Superior temporal gyrus (tissue), 1 donor: ENCODE results near the gene PLXNB2.

ENCODE experiments used
- DNase-seq: peaks from one replicate; pipeline ENCODE4 v3.0.0-alpha.2; 2016; ENCODE audit errors: extremely low spot score

PLXNB2 gene

DNA sequence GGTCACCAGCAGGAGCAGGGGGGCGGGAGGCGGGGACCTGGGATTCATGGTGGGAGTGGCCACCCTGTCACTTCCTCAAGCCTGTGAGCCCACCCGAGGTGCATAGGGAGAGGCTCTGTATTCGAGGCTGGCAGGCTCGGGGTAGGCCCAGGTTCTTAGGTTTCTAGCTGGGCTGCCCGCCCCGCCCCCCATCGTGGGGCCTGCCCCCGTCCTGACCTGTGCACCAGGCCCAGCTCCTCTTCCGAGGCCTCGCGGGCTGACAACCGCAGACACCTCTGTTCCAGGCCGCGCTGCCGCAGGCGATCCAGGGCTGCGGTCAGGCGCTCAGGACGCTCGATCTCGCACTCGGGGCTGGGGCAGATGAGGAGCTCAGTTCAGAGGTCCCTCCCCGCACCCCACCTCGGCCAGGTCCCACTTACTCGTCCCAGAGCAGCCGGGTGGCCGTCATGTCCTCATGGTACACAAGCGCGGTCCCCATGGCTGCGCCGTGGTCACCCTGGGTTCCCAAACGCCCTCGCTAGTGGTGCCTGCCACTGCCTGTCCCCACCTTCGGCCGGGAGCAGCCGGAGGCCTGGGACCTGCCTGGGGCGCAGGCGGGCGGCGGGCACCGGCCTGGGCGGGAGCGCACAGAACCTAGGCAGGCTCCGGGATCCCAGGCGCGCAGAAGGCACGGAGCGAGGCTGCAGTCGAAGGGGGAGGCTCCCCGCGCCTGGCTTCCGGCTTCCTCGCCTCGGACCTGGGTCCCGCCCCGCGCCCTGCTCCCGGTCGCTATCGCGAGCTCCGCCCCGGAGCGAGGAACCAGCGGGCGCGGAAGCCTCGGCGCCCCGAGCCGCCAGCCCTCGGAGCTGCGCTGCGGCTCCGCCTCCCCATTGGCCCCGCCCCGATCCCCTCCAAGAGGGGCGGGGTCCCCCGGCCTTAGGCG is 56.6 kb downstream of the PLXNB2 start, which contains the start of gene HDAC10:
Gene HDAC10 (minus strand): TSS at position 711 of the 922 bp plus-strand sequence. CDS start 233 bp downstream, at position 478.
- DNase-seq = no peak

DNA sequence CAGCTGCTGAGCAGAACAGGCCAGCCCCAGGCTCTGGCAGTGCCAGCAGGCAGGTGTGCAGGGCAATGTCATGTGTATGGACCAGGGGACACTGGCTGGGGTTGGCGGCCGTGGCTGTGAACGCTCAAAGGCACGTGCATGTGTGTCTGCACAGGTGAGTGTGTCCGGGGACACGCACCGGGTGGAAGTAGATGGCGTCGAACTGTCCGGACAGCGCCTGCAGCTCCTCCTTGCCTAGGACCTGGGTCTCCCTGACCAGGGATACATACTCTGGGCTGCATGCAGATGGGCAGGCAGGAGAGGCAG is 57.2 kb downstream of the PLXNB2 start:
- no peak for DNase-seq

GRCh38 chr22:50249341-50250248 is 57.9 kb downstream of the PLXNB2 start:
- DNase-seq = no peak

DNA sequence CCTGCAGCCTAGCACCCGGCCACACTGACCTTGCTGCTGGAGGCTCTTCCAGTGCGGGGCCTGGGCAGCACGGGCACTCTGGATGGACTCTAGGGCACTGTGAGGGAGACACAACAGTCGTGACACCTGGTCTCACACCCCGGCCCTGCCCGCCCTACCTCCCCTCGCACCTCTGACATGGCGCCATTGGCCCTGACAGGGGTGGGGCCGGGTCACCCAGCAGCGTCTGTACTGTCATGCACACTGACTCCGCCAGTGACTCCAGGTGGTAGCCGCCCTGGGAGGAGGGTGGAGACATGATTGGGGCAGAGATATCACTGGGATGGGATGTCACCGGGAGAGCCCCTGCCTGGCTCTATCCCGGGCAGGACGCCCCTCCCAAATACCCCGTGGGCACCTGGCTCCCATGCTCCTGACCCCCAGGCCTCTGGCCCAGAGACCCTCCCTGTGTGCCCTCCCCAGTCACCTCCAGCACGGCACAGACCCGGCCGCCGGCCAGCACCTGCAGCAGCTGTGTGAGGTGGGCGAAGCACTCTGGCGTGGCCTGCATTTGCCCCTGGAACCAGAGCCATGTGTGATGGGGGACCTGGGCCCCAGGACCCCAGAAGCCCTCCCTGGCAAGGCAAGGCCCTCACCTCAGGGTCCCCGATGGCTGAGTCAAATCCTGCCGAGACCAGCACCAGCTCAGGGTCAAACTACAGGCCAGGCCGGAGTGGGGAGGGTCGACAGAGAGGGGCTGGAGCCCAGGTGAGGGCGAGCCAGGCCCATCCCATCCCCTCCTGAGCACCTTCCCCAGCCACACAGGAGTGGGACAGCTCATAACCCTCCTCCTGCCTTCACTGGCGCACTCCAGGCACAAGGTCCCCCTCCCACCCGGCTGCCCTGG is 59.0 kb downstream of the PLXNB2 start:
- DNase-seq = no peak

- DNase-seq = no peak
Measured at GRCh38 chr22:50247748-50248147, 59.7 kb downstream of the PLXNB2 start.

DNA sequence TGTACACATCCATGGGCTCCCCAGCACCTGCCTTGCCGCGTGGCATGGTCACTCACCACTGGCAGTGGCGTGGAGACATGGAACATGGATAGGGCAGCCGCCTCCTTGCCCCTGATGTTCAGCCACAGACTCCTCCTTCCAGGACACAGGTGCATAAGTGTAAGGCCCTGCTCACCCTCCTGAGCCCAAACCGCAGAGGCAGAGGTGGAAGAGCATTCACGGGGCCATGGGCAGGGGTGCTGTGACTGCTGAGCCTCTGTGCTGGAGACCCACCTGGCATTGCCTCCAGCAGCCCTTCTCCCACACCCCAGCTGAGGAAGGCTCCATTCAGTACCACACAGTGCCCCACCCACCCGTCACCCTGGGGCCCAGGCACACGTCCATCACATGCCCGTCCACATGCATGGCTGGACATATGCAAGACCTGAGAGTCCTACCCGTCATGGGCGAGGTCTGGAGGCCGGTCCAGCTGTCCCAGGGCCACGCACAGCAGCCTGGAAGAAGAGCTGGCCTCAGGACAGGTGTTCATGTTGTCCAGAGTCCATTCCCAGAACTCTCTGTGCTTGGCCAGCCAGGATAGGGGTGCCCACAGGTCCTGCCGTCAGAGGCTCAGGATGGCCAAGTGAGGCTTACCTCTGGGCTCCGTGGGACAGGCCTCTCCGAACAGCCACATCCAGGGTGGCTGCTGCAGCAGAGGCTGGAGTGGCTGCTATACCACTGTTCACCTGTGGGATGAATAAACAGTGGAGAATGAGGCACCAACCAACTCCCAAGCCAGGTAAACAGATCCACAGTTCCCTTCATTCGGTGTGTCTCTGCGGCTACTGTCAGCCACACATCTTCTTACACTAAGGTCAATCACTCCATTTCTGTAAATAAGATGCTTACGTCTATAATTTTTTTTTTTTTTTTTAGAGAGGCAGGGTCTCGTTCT is 60.9 kb downstream of the PLXNB2 start:
- no peak for DNase-seq

DNA sequence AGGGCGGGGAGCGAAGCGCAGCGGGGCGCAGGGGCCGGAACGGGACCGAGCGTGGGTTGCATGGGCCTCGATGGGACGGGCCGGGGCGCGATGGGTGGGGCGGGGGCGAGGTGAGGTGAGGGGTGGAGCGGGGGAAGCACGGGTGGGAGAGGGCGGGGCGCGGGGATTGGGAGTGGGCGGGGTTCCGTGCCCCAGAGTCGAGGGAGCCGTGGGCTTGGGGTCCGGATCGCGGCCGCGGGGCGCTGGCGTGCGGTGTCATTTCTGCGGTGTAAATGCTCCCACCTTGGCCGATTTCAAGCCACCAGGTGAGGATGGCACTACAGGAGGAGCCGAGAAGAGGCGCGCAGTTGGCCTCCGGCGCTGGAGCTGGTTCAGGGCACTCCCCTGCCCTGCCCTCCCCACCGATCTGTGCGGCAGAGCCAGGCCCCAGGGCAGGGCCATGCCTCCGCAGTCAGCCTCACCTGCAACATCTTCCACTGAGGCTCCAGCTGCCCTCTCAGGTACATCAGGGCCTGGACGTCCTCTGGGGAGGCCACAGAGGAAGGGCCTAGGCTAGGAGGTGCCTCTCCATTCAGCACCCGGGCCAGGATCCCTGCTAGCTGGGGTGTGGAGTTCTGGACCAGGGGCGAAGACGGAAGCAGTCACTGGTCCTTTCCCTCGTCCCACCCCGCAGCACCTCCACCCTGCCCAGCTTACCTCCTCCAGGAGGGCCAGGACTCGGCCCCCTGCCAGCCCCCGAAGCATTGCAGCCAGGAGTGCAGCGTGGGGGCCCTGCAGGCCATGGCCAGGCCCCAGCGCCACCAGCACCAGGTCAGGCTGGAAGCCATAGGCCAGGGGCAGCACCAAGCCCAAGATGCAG is 62.0 kb downstream of the PLXNB2 start:
- no peak for DNase-seq

- DNase-seq = peak; percentile 98
Measured at GRCh38 chr22:50244420-50245213, 62.8 kb downstream of the PLXNB2 start, which contains the start of gene TUBGCP6. TUBGCP6 (minus strand) TSS chr22:50245023; CDS start chr22:50244459, 564 bp downstream.

GRCh38 chr22:50243685-50244419 is 63.6 kb downstream of the PLXNB2 start:
- no peak for DNase-seq

DNA sequence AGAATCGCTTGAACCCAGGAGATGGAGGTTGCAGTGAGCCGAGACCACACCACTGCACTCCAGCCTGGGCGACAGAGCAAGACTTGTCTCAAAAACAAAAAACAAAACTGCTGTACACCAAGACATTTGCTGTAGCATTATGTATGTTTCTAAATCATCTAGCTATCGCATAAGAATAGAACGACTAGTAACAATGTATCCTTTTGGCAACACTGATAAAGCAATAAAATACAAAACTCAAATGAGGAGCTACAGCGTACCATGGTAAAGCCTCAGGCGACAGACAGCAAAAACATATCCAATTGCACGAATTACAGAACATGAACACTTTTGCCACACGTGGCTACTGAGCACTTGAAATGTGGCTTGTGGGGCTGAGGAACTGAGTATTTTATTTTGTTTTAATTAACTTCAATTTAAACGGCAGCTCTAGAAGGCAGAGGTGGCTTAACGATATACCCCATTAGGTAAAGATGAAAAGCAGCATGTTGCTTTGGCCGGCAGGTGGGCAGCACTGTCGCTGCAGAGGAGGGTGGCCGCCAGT is 65.0 kb downstream of the PLXNB2 start:
- DNase-seq = no peak

DNA sequence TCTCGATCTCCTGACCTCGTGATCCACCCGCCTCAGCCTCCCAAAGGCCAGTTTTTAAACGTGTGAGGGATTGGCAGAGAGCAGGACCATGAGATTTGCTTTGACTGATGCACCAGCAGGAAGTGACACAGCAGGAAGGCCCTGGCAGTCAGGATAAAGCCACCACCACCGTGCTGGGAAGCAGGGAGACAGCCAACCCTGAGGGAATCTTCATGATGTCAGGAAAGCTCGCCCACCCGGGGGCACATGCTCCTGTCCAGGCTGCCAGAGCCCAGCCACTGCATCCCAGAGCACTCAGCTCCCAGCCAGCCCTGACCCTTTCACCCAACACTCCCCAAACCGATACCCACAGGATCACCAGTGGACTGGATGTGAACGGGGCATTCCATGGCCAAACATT is 68.7 kb downstream of the PLXNB2 start:
- no peak for DNase-seq

DNA sequence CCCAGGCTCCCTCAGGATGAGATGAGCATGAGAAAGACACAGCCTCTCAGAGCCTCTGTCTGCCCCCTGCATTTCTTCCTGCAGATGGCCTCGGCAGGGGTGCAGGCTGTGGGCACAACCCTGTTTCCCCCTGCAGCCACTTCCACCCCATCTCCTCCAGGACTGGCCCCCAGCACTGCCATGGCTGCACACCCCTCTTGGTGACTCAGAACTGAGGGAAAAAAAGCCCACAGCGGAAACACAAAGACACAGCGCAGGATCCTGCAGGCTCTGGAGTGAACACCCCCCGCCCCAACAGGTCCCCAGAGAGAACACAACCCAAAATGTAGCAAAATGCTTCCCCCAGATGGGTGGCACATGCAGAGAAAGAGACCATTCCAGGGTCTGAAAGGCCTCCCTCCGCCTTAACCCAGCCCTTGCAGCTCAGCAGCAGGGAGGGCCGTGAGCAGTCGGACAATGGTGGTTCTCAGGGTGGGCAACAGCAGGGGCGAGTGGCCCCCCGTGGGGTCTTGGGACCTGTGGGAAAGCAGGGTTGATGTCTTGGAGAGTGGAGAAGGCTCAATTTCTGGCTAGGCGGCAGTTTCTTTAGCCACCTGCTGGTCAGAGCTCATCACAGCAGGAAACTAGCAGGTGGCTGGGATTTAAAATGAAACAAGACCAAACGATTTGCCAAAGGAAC is 70.6 kb downstream of the PLXNB2 start:
- no peak for DNase-seq

DNA sequence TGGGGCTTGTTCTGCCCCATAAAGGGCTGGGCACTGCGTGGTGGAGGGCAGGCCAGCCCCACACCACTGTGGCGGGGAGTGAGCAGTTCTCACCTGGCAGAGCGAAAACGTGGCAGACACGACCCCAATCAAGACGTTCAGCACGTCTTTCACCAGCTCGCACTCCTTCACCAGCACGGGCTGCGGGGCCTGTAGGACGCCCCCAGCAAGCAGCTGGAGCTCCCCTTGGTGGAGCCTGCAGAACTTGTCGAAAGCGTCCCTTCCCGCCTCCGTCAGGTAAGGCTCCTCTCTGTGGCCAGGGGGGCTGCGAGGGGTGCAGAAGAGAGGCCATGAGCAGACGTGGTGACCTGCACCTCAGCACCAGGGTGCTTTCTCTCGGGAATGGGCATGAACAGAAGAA is 74.2 kb downstream of the PLXNB2 start:
- no peak for DNase-seq

GRCh38 chr22:50232481-50233151 is 74.8 kb downstream of the PLXNB2 start:
- no peak for DNase-seq

DNA sequence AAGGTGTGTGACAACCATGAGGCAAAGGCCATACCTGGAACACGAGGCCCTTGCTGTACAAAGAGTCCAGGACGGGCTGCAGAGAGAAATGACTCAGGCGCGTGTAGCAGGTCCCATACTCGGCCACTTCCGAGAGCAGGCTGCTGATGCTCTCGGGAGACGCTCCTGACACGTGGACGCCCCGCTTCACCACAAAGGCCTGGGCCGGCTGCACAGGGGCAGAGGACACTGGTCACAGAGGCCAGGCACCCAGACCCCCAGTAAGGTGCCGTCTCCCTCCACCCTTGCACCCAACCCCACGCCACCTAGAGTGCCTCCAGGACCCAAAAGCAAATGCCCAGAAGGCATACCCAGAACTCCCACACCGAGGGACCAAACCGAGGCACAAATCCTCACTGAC is 78.1 kb downstream of the PLXNB2 start:
- DNase-seq = no peak

- DNase-seq = no peak
Measured at GRCh38 chr22:50228366-50228765, 79.1 kb downstream of the PLXNB2 start.
